Measurements from ENCODE around the gene SVEP1. TPM values are rescaled to one million over a fixed set of nuclear protein-coding genes. Genes with fewer than 3 reads are reported as not detected.

The SVEP1 gene
- total RNA-seq, 1 donor from 2014 or later = 0.10 TPM

DNA sequence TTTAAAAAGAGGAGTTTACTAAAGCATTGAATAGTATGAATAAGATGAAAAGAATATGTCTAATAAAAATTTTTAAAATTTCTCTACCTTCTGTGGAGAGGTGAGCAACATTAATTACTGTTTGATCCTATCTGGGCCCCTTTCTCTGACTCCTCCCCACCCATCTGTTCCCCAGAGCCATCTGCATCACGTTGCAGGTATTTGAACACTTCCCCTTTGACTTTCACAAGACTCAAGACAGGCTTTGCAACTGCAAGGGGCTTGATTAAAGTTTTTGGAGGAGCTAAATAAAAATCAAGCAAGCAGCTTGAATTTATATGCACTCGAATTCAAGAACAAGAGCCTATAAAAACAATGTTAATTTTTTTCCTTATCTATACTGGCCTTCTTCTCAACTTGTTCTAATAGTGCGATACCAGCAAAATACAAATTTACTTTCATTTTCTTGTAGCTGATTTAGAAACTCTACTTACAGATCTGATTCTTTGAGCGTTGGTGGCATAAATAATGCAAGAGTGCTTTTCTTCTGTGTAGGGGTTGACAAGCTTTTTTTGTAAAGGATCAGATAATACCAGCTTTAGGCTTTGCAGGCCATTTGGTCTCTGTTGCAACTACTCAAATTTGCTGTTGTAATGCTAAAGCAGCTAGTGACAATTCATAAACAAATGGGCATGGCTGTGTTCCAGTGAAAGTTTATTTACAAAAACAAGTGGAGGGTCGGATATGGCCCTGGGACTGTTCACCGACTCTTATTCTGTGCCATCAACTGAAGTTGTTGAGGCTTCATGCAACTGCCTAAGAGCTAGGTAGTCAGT is 263.1 kb downstream of the SVEP1 start:
- no peak for DNase-seq
- H3K4me1 Mint-ChIP-seq (ENCODE audit: low read depth, unreplicated experiment) = peaks cover 2% of the 10 kb centered on the region
- no peak overlapping the region for H3K4me3 Mint-ChIP-seq (ENCODE audit: unreplicated experiment)
- H3K27me3 Mint-ChIP-seq (ENCODE audit: unreplicated experiment) = no peaks in the 10 kb centered on the region
- no peaks in the 10 kb centered on the region for H3K36me3 Mint-ChIP-seq (ENCODE audit: unreplicated experiment)
- H3K9me3 Mint-ChIP-seq (ENCODE audit: unreplicated experiment) = peaks cover 2% of the 10 kb centered on the region
- TF ChIP-seq, protein P1, sequence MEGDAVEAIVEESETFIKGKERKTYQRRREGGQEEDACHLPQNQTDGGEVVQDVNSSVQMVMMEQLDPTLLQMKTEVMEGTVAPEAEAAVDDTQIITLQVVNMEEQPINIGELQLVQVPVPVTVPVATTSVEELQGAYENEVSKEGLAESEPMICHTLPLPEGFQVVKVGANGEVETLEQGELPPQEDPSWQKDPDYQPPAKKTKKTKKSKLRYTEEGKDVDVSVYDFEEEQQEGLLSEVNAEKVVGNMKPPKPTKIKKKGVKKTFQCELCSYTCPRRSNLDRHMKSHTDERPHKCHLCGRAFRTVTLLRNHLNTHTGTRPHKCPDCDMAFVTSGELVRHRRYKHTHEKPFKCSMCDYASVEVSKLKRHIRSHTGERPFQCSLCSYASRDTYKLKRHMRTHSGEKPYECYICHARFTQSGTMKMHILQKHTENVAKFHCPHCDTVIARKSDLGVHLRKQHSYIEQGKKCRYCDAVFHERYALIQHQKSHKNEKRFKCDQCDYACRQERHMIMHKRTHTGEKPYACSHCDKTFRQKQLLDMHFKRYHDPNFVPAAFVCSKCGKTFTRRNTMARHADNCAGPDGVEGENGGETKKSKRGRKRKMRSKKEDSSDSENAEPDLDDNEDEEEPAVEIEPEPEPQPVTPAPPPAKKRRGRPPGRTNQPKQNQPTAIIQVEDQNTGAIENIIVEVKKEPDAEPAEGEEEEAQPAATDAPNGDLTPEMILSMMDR (IDR thresholded peaks at IDR 0.05; ENCODE audit: partially characterized antibody, unreplicated experiment) = no peak
- H3K27ac Mint-ChIP-seq (ENCODE audit: unreplicated experiment) = no peak overlapping the region

Other genes with a start within 250 kb of the SVEP1 start
- gene TXNDC8, start 241.9 kb downstream of the SVEP1 start, total RNA-seq (ENCODE audit: unreplicated experiment) = not detected
- gene MUSK, start 89.0 kb upstream of the SVEP1 start, total RNA-seq (ENCODE audit: unreplicated experiment) = not detected